HG03064 (cell line): ENCODE data around the gene APMAP.

ENCODE experiments used
- ATAC-seq: cut with Tn5 transposase; IDR thresholded peaks from one replicate; pipeline ENCODE4 v1.9.1; 2021; ENCODE audit warnings: low read depth; ENCODE audit not compliant: unreplicated experiment

Gene APMAP

GRCh38 chr20:24991897-24992486 lies 559 bp downstream of the APMAP start:
- ATAC-seq, result peak; percentile 28

- no peak for ATAC-seq
Measured at GRCh38 chr20:24990810-24991252, 1.7 kb downstream of the APMAP start.

GRCh38 chr20:24989162-24989561 lies 3.4 kb downstream of the APMAP start:
- ATAC-seq, result no peak

DNA sequence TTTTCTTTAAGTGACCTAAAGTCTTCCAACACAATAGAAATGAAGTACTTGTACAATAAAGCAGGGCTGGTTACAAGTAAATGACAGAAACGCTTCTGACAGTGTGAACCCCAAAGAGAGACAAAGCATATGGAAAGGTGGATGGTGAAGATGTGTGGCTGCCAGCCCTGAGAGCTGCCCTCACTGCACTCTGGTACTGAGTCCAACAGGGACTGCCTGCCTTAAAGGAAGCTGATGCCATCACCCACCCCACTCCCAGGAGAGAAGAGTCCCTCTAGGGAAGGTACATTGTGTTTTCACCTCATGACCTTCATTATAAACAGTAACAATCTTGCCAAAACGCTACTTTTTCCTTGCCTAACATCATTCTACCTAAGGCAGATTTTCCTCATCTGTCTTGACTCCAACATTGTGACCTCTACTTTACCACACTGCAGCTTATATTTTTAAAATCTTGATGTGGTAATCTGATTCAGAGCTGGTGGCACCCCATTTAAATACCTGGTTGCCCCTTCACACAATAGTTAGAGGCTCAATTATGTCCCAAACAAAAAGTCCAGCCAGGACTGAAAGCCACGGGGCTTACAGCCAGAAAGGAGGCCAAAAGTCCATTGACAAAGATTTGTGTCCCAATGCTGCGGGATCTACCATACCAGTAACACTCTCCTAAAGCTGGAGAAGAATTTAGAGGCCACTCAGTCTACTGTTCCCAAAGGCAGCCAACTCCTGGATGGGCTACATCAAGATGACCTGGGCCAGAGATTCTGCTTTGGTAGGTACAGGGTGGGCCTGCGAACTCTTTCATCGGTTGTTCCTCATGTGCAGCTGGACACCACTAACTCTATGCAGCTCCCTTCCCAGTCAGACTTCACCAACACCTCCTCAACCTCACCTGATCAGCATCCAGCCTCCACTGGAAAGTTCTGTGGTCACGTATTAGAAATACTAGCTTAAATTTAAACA lies 4.4 kb downstream of the APMAP start:
- no peak for ATAC-seq

DNA sequence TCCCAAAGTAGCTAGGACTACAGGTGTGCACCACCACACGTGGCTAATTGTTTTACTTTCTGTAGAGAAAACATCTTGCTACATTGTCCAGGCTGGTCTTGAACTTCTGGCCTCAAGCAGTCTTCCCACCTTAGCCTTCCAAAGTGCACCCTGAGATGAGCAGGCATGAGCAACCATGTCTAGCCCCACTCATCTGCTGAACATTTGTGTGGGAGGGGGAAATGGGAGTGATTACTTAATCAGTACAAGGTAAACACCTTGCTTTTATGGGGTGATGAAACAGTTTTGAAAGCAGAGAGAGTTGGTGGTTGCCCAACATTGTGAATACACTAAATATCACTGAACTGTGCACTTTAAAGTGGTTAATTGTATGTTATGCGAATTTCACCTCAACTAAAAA lies 5.3 kb downstream of the APMAP start:
- ATAC-seq, result no peak

DNA sequence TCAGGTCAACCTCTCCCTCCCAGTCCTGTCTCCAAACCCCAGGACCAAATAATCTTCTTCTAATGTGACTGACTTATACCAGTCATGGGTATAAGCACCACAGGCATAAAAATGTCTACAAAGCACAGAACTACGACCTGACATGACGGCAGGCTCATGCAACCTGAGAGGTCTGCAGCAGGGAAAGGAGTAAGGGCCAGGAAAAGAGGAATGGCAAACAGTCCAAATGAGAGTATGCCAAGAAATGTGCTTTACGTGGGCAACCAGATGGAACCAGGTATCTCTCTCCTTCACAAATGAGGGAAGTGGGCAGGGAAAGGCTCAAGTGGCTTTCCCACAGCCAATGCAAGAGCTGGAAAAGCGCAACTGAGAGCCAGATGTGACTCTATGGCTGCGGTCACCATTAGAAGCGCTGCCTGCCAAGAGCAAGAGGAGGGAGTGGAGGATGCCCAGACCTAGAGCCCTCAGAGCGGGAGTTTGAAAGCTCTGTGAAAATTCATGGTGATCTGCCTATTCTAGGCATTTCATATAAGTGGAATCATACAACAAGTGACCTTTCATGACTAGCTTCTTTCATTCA lies 6.0 kb downstream of the APMAP start:
- no peak for ATAC-seq

DNA sequence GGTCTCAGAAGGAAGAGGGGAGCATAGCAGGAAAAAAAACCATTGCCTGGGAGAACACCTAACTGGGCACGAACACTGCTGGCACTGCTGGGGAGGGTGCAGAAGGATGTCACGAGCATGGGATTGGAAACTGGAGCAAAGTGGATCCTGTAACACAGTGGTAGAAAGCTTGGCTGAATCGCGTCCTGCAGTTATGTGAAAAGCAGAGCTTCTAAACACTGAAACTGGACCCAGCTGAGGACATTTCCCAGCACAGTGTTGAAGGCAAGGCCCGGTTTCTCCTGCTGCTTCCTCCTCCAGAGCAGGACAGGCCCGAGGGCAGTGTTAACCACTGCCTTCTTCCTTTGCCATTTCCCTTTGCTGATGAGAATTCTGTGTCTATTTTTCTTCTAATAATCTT lies 6.7 kb downstream of the APMAP start:
- ATAC-seq, result no peak

DNA sequence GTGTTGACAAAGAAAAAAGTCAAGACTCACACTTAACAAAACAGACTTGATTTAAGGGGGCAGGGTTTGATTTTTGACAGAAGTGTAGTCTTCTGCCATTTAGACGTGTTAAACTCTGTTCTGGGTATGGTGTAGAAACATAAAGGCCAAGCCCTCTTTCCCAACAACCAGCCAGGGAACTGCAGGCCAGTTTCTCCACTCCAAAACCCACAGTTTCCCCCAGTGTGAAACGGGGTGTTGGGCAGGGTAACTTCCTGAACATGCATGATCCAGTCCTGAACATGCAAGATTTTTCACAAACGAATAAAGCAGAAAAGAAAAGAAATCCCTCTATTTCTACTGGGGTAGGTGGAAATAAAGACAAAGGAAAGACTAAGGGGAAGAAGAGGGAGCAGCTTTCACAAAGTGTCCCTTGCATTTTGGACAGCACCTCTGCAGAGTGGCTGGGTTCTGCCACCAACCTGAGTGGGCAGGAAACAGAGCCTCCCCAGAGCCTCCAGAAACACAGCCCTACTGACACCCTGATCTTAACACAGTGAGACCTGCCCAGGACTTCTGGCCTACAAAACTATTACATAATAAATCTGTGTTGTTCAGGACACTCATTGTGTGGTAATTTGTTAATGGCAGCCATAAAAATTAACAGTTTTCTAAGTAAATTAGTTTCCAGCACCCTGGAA lies 7.5 kb downstream of the APMAP start:
- ATAC-seq, result no peak

GRCh38 chr20:24983896-24984295 lies 8.7 kb downstream of the APMAP start:
- ATAC-seq, result no peak

DNA sequence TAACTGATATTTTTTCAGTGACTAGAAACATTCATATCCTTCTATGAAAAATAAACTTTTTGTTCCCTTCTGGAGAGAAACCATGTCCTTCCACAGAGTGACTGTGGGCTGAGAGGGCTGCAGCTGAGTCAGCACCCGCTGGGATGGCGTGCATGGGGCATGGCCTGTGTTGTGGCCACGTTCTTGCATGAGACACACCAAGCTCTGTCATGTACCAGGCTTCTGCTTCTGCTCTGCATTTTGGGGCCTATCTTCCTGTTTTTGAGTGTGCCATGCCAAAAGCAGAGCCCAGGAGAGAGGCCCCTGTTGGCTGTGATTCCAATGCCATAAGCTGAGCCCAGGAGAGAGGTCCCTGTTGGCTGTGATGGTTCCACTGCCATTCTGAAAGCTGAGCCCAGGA lies 10.8 kb downstream of the APMAP start:
- no peak for ATAC-seq

- no peak for ATAC-seq
Measured at GRCh38 chr20:24981282-24981681, 11.3 kb downstream of the APMAP start.

DNA sequence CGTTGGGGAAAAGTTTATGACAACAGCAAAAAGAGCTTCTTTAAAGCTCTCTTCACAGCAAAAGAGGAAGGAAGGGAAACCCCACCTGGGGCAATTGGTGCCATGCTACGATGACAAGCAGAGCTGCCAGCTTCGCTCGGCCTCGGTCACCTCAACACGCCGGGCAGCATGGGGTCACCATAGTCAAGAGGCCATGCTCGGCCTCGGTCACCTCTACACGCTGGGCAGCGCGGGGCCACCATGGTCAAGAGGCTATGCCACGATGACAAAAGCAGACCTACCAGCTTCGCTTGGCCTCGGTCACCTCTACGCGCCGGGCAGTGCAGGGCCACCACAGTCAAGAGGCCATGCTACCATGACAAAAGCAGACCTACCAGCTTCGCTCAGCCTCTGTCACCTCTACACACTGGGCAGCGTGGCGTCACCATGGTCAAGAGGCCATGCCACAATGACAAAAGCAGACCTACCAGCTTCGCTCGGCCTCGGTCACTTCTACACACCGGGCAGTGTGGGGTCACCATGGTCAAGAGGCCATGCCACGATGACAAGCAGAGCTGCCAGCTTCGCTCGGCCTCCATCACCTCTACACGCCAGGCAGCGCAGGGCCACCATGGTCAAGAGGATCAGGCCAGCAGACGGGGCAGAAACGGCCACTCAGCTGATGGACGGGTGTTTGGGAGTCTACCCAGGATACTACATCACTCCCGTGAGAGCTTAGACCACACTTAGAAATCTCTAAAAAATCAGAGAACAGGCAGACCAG lies 12.1 kb downstream of the APMAP start:
- no peak for ATAC-seq

- ATAC-seq, result no peak
Measured at GRCh38 chr20:24979036-24979960, 13.3 kb downstream of the APMAP start.

DNA sequence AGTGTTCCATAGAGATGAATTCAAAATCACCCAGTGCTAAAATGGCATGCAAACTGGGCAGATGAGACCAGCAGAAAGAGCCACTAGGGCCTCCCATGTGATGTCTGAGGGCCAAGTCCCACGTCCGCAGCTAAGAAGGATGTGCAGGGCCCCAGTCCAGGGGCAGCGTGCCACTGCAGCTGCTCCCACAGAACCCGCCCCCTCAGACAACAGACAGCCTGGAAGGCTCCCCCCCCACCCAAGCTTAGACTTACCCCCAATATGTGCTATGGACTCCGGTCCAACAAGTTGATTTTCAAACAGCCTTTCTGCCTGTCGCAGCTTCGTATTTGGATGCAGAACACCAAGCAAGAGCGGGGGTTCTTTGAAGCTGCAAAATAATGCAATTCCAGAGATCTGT lies 14.0 kb downstream of the APMAP start:
- no peak for ATAC-seq

DNA sequence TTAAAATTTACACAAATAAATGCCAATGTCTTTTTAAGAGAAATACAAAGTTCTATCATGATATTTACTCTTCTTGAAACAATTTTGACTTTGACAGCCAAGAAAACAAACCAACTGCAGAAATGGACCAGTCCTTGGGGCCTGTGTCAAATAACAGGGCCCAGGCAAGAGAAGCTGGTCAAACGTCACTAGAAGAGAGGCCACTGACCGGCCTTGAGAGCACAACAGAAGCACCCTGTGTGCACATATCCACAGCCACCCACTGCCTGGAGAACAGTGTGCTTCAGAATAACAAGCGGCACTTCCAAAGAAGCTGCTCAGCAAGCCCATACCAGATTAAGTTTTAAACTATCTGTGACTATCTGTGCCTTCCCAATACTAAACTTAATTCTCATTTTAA lies 14.8 kb downstream of the APMAP start:
- ATAC-seq, result no peak

GRCh38 chr20:24977336-24977735 lies 15.2 kb downstream of the APMAP start:
- no peak for ATAC-seq

- no peak for ATAC-seq
Measured at GRCh38 chr20:24972341-24972740, 20.2 kb downstream of the APMAP start.

DNA sequence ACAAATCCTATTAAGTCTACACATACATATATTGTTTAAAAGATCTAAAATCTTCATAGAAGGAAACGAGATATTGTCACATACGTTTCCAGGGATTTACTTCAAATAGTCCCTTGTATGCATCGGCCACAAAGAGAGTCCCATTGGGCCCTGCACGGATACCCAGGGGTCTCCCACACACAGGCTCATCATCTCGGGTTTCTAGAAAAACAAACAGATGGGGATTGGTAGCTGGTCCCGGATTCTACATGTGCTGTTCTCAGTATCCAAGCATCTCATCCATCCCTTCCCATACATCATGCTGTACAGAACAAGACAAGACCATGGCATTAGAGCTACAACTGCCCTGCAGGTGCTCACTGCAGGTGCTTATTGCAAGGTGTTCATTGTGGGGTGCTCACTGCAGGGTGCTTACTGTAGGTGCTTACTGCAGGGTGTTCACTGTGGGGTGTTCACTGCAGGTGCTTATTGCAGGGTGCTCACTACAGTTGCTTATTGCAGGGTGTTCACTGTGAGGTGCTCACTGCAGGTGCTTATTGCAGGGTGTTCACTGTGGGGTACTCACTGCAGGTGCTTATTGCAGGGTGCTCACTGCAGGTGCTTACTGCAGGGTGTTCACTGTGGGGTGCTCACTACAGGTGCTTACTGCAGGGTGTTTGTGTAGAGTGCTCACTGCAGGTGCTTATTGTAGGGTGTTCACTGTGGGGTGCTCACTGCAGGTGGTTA lies 21.0 kb downstream of the APMAP start:
- ATAC-seq, result no peak

GRCh38 chr20:24970754-24971153 lies 21.8 kb downstream of the APMAP start:
- no peak for ATAC-seq
